ENCODE results near the gene MYO1H. TPM values are rescaled to one million over a fixed set of nuclear protein-coding genes. Genes with fewer than 3 reads are reported as not detected.

Gene MYO1H, protein sequence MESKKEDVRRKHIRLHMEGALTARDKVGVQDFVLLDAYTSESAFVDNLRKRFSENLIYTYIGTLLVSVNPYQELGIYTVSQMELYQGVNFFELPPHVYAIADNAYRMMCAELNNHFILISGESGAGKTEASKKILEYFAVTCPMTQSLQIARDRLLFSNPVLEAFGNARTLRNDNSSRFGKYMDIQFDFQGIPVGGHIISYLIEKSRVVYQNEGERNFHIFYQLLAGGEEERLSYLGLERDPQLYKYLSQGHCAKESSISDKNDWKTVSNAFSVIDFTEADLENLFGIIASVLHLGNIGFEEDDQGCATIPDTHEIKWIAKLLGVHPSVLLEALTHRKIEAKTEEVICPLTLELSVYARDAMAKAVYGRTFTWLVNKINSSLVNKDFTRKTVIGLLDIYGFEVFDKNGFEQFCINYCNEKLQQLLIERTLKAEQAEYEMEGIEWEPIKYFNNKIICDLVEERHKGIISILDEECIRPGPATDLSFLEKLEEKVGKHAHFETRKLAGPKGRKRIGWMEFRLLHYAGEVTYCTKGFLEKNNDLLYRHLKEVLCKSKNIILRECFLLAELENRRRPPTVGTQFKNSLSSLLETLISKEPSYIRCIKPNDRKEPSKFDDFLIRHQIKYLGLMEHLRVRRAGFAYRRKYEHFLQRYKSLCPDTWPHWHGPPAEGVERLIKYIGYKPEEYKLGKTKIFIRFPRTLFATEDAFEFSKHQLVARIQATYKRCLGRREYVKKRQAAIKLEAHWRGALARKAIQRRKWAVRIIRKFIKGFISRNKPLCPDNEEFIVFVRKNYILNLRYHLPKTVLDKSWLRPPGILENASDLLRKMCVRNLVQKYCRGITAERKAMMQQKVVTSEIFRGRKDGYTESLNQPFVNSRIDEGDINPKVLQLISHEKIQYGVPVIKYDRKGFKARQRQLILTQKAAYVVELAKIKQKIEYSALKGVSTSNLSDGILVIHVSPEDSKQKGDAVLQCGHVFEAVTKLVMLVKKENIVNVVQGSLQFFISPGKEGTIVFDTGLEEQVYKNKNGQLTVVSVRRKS
- total RNA-seq (not detected), polyA plus RNA-seq (under 1 TPM in 1 of 3 donors, not detected in 2; 0.05 TPM)
- long read RNA-seq, donor 1, partial matches to known transcripts: 0 of 5 reads
- long read RNA-seq, donor 1, other reads (novel, unspliced or antisense): 5 of 5 reads
- long read RNA-seq, donor 2: 0 reads

DNA sequence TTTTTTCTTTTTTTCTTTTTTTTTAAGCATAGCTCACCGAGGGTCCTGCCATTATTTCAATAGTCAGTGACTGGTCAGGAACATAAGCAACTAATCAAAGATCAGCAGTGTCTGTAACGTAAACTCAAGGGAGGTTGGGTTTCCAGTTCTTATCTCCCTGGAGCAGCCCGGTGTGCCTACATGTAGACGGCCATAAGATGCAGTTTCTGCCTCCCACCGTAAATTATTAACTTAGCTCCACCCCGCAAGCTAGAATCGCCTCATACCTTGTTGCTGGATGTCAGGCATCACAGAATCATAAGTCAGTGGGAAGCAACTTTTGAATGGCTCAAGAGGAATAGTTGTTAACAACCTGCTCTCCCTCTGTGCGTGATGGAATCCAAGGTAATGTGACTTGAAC is at the start of gene MYO1H:
Gene MYO1H (plus strand): TSS at position 312 of the 400 bp plus-strand sequence. CDS start 61 bp downstream, at position 373.
- WGBS, 5 donors: 82 to 88% (median 85%) methylated on average over 8 of the region's 8 CpGs
- peaks cover 0 to 22% (median 0%) of the 10 kb centered on the region in 7 donors for H3K27me3 ChIP-seq (replicated peaks in 1 of 7)
- H3K4me3 ChIP-seq: no peak within 1 kb of the TSS
- no peaks in the 10 kb centered on the region for H3K9me3 ChIP-seq
- no peak for TF ChIP-seq POLR2AphosphoS5 (IDR thresholded peaks at IDR 0.05)
- no peak for TF ChIP-seq POLR2A (IDR thresholded peaks at IDR 0.05)
- TF ChIP-seq CTCF (IDR thresholded peaks at IDR 0.05 in 8 of 11, conservative IDR thresholded peaks at IDR 0.05 in 3 of 11): no peak
- H3K27ac ChIP-seq: no peak within 1 kb of the TSS
- H3K4me1 ChIP-seq: no peaks in the 10 kb centered on the region
- no peaks in the 10 kb centered on the region for H3K36me3 ChIP-seq
- no peak for DNase-seq
- intact Hi-C loops (cut with DNase I; ENCODE audit: low total_unique reads): no loop called here

DNA sequence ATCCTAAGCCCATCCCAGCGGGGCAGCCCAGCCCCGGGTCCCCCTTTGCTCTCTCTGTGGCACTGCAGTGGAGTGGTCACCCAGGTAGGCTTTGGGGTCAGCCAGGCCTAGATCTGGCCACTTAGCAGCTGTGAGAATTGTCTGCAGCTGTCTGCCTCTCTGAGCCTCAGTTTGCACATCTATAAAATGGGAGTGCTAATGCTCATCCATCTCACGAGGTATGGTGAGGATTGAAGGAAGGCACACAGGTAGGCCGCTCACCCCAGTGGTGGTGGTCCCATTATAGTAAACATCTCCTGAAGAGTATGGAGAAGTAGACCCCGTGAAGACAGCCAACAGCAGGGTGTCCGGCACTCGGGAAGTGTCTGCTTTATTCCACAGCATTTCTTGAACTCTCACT is 47.9 kb upstream of the MYO1H start:
- 82 to 93% (median 87%) methylated on average over 7 of the region's 7 CpGs for WGBS, 5 donors
- no peaks in the 10 kb centered on the region for H3K4me1 ChIP-seq
- H3K4me3 ChIP-seq: no peak overlapping the region
- intact Hi-C loops (cut with DNase I; ENCODE audit: low total_unique reads): no loop called here
- no peak overlapping the region for H3K27ac ChIP-seq
- DNase-seq: peak; percentile 19
- H3K27me3 ChIP-seq (replicated peaks in 1 of 7): peaks cover 0 to 47% (median 6%) of the 10 kb centered on the region in 7 donors
- no peaks in the 10 kb centered on the region for H3K36me3 ChIP-seq
- H3K9me3 ChIP-seq: no peaks in the 10 kb centered on the region
- TF ChIP-seq CTCF (IDR thresholded peaks at IDR 0.05 in 8 of 11, conservative IDR thresholded peaks at IDR 0.05 in 3 of 11): no peak
- no peak for TF ChIP-seq POLR2AphosphoS5 (IDR thresholded peaks at IDR 0.05)
- TF ChIP-seq POLR2A (IDR thresholded peaks at IDR 0.05): no peak

- Histone ChIP-seq H3K9me3 (no peaks in the 10 kb centered on the region), H3K27ac (no peak overlapping the region), H3K4me1 (no peaks in the 10 kb centered on the region), H3K4me3 (no peak overlapping the region), H3K36me3 (no peaks in the 10 kb centered on the region), H3K27me3 (replicated peaks in 1 of 7) (peaks cover 0 to 54% (median 6%) of the 10 kb centered on the region in 7 donors)
- TF ChIP-seq POLR2A (IDR thresholded peaks at IDR 0.05) (no peak), POLR2AphosphoS5 (IDR thresholded peaks at IDR 0.05) (no peak), CTCF (IDR thresholded peaks at IDR 0.05 in 8 of 11, conservative IDR thresholded peaks at IDR 0.05 in 3 of 11) (no peak)
- intact Hi-C loops (cut with DNase I; ENCODE audit: low total_unique reads): no loop called here
- DNase-seq: peak; percentile 9
- WGBS, 5 donors: 76 to 86% (median 79%) methylated on average over 3 of the region's 3 CpGs
Measured at GRCh38 chr12:109301643-109302168, 46.0 kb upstream of the MYO1H start.

All from spleen (tissue), 13 donors.